ENCODE measurements around the gene HEXIM2.
"Not testable (repeated sequence)": the region's sequence is repeated elsewhere in the genome, so short reads cannot be mapped to it uniquely, and the experiment has no call there.

HEXIM2 gene

GRCh38 chr17:45171338-45172231 lies 9.9 kb downstream of the HEXIM2 start:
- DNase-seq = no peak

- DNase-seq = no peak
Measured at GRCh38 chr17:45172232-45172540, 10.5 kb downstream of the HEXIM2 start.

GRCh38 chr17:45172541-45173286 lies 11.0 kb downstream of the HEXIM2 start:
- DNase-seq = peak in 1 of 2 experiments; percentile 41

- DNase-seq = no peak
Measured at GRCh38 chr17:45175759-45176115, 14.1 kb downstream of the HEXIM2 start.

GRCh38 chr17:45177563-45177962 lies 15.9 kb downstream of the HEXIM2 start:
- no peak for DNase-seq

GRCh38 chr17:45184144-45184543 lies 22.5 kb downstream of the HEXIM2 start:
- DNase-seq = no peak

GRCh38 chr17:45186801-45187354 lies 25.2 kb downstream of the HEXIM2 start:
- DNase-seq = no peak

GRCh38 chr17:45189009-45189408 lies 27.3 kb downstream of the HEXIM2 start:
- no peak for DNase-seq

- DNase-seq = peak in 1 of 2 experiments; percentile 44
Measured at GRCh38 chr17:45190503-45191255, 29.0 kb downstream of the HEXIM2 start.

GRCh38 chr17:45195424-45195823 lies 33.7 kb downstream of the HEXIM2 start:
- DNase-seq = no peak

- DNase-seq = no peak
Measured at GRCh38 chr17:45197108-45197507, 35.4 kb downstream of the HEXIM2 start.

- peak; percentile 78 to 87 for DNase-seq
Measured at GRCh38 chr17:45197555-45198334, 36.1 kb downstream of the HEXIM2 start.

GRCh38 chr17:45200701-45201100 lies 39.0 kb downstream of the HEXIM2 start:
- no peak for DNase-seq

- no peak for DNase-seq
Measured at GRCh38 chr17:45201457-45201856, 39.8 kb downstream of the HEXIM2 start.

- not testable (repeated sequence) for DNase-seq
Measured at GRCh38 chr17:45201880-45202279, 40.2 kb downstream of the HEXIM2 start.

- DNase-seq = peak; percentile 81 to 89
Measured at GRCh38 chr17:45218895-45219661, 57.4 kb downstream of the HEXIM2 start.

Data from NCI-H524 (cell line).